HT1080 (cell line): ENCODE data around the gene SGSM2. TPM values are rescaled to one million over a fixed set of nuclear protein-coding genes. Genes with fewer than 3 reads are reported as not detected.

Experiments used
- DNase-seq: peaks from one replicate; pipeline ENCODE4 v3.0.0-alpha.2; 2015; ENCODE audit warnings: low read depth
- total RNA-seq: library from RNA; depleted of rRNA; stranded (reverse); fragments of >200 nt; shearing (Covaris generic); gene quantifications from 2 replicates; pipeline ENCODE4 v1.2.3, GENCODE V29; 2014

SGSM2 gene
- total RNA-seq, 1 experiment from 2014 or later: 39.4 TPM

- DNase-seq: no peak
Observed at GRCh38 chr17:2385240-2386210, 48.2 kb downstream of the SGSM2 start.

GRCh38 chr17:2386400-2387085 is 49.2 kb downstream of the SGSM2 start:
- no peak for DNase-seq

GRCh38 chr17:2387086-2388019 is 50.1 kb downstream of the SGSM2 start:
- no peak for DNase-seq

GRCh38 chr17:2388020-2388682 is 50.9 kb downstream of the SGSM2 start:
- DNase-seq: no peak

GRCh38 chr17:2388683-2389055 is 51.4 kb downstream of the SGSM2 start:
- no peak for DNase-seq

GRCh38 chr17:2390199-2390836 is 53.0 kb downstream of the SGSM2 start:
- no peak for DNase-seq

- DNase-seq: no peak
Observed at GRCh38 chr17:2391597-2392251, 54.4 kb downstream of the SGSM2 start.

- peak; percentile 91 for DNase-seq
Observed at GRCh38 chr17:2392252-2393173, 55.2 kb downstream of the SGSM2 start.

GRCh38 chr17:2393174-2393953 is 56.1 kb downstream of the SGSM2 start:
- peak; percentile 77 for DNase-seq

GRCh38 chr17:2393954-2394749 is 56.9 kb downstream of the SGSM2 start:
- DNase-seq: no peak

- no peak for DNase-seq
Observed at GRCh38 chr17:2394775-2395201, 57.5 kb downstream of the SGSM2 start.

GRCh38 chr17:2395258-2396181 is 58.2 kb downstream of the SGSM2 start:
- DNase-seq: no peak

GRCh38 chr17:2396192-2396567 is 58.9 kb downstream of the SGSM2 start:
- DNase-seq: no peak

- peak; percentile 97 for DNase-seq
Observed at GRCh38 chr17:2396568-2397246, 59.4 kb downstream of the SGSM2 start.
